Activated CD4-positive, alpha-beta T cell treated with anti-CD3 and anti-CD28 coated beads, Interleukin-2, amount 10 ng/mL, durations not matched to agents 7 days and 5 days (primary cell): ENCODE measurements around the gene SRMS. TPM values are rescaled to one million over a fixed set of nuclear protein-coding genes. Genes with fewer than 3 reads are reported as not detected.

Source experiments
- CTCF ChIA-PET: fragments of 350-600 bp; sonication (Branson Sonifier 250); formaldehyde crosslinking; loops from one replicate; lab custom pipeline; 2021; ENCODE audit warnings: antibody characterized with exemption; lab: Charles Lee
- POLR2A ChIA-PET: fragments of 350-600 bp; sonication (Branson Sonifier 250); formaldehyde crosslinking; loops from one replicate; lab custom pipeline; 2021; ENCODE audit warnings: antibody characterized with exemption; lab: Charles Lee
- DNase-seq: peaks from one replicate; pipeline ENCODE4 v3.0.0-alpha.2; 2020
- H3K27ac Mint-ChIP-seq: one replicate; pipeline ENCODE4 v1.8.0; 2021; ENCODE audit warnings: mild to moderate bottlenecking, moderate library complexity, mixed read lengths
- H3K27me3 Mint-ChIP-seq: one replicate; pipeline ENCODE4 v1.8.0; 2021; ENCODE audit warnings: mixed read lengths
- H3K36me3 Mint-ChIP-seq: one replicate; pipeline ENCODE4 v1.8.0; 2021; ENCODE audit warnings: low read depth, mixed read lengths
- H3K4me1 Mint-ChIP-seq: one replicate; pipeline ENCODE4 v1.8.0; 2021; ENCODE audit warnings: mixed read lengths
- H3K4me3 Mint-ChIP-seq: one replicate; pipeline ENCODE4 v1.8.0; 2021; ENCODE audit warnings: mild to moderate bottlenecking, moderate library complexity, mixed read lengths
- H3K9me3 Mint-ChIP-seq: one replicate; pipeline ENCODE4 v1.8.0; 2021; ENCODE audit warnings: mixed read lengths
- total RNA-seq, 2 experiments: library from RNA; stranded (reverse); gene quantifications; one replicate each; pipeline ENCODE4 v1.2.3, GENCODE V29; 2021

The SRMS gene, protein sequence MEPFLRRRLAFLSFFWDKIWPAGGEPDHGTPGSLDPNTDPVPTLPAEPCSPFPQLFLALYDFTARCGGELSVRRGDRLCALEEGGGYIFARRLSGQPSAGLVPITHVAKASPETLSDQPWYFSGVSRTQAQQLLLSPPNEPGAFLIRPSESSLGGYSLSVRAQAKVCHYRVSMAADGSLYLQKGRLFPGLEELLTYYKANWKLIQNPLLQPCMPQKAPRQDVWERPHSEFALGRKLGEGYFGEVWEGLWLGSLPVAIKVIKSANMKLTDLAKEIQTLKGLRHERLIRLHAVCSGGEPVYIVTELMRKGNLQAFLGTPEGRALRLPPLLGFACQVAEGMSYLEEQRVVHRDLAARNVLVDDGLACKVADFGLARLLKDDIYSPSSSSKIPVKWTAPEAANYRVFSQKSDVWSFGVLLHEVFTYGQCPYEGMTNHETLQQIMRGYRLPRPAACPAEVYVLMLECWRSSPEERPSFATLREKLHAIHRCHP
- total RNA-seq, result not detected

DNA sequence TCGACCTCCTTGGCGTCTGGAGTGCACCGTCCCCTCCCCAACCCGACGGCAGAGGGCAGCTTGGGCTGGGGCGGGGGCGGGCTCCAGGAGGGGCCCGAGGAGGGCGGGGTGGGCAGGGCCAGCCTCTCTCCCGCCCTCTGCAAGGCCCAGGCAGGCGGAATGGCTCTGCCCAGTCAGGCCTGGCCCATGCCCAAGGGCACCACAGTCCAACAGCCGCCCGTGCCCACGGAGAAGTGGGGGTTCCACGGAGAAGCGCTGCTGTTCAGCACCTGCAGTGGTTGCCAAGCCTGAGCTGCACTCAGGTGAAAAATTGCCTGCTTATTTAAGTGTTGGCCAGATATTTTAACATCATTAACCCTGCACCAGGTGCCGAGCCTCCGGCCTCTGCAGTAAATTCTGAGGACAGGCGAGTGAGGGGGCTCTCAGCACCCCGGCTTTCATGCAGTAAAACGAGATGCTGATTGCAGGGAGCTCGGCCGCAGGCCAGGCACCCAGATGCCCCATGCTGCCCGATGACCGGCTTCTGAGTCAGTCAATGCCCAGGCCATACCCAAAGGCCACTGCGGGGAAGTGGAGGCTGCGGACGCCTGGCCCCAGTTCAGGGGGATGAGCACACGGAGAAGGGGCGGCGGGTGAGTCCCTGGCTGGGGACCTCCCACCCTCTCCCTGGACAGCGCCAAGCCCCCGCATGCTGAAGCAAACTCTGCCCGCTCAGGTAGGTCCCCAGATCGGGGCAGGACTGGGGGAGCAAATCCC lies at the start of gene SRMS:
SRMS (minus strand) TSS at position 25 of the 756 bp plus-strand sequence. CDS start 286 bp downstream, outside the sequence.
- peaks cover 10% of the 10 kb centered on the region for H3K4me1 Mint-ChIP-seq
- H3K9me3 Mint-ChIP-seq, result no peaks in the 10 kb centered on the region
- H3K27me3 Mint-ChIP-seq, result peaks cover 14% of the 10 kb centered on the region
- H3K36me3 Mint-ChIP-seq, result no peaks in the 10 kb centered on the region
- ChIA-PET CTCF (interaction anchor here (2.5 kb wide), 1 partner anchor 20 kb away, joined by 7 read pairs; no protein-coding TSS in a partner anchor), POLR2A (no interaction called here)
- no peak for DNase-seq
- H3K4me3 Mint-ChIP-seq, result no peak within 1 kb of the TSS
- no peak within 1 kb of the TSS for H3K27ac Mint-ChIP-seq

GRCh38 chr20:63596423-63596822 lies 48.9 kb upstream of the SRMS start:
- ChIA-PET CTCF (interaction anchor here (1.2 kb wide), 1 partner anchor 10 kb away, joined by 3 read pairs; no protein-coding TSS in a partner anchor), POLR2A (no interaction called here)
- DNase-seq, result no peak
- H3K27me3 Mint-ChIP-seq, result no peaks in the 10 kb centered on the region
- peaks cover 41% of the 10 kb centered on the region for H3K36me3 Mint-ChIP-seq
- no peak overlapping the region for H3K27ac Mint-ChIP-seq
- no peaks in the 10 kb centered on the region for H3K9me3 Mint-ChIP-seq
- no peaks in the 10 kb centered on the region for H3K4me1 Mint-ChIP-seq
- H3K4me3 Mint-ChIP-seq, result no peak overlapping the region

DNA sequence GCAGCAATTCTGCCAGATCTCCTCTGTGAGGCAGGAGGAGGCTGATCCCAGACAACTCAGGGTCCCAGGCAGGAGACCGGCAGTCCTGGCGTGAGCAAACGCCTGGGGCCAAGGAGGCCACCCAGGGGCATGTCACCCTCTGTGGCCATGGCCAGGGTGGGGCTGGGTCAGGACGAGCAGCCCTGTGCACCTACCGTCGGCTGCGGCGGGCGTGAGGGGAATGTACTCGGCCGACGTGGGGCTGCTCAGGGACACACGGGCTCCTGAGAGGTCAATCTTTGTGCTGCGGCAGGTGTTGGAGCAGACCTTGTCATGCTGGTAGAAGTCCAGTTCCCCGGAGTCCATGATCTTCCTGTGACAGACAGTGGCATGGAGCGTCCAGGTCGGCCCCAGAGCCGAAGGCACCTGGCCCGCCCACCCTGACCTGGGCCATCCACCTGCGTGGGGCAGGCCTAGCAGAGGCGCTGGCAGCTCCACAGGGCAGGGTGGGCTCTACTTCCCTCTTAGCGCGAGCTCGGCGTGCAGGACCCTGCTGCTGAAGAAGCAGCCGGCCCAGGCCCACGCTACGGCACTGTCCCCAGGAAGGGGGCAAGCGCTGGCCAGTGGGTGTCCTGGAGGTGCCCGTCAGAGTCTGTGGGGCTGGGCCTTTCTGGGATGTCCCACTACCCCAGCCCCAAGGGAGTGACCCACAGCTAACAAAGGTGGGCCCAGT lies 48.0 kb upstream of the SRMS start:
- no peaks in the 10 kb centered on the region for H3K27me3 Mint-ChIP-seq
- no peaks in the 10 kb centered on the region for H3K9me3 Mint-ChIP-seq
- no peak for DNase-seq
- ChIA-PET CTCF (interaction anchor here (1.2 kb wide), 1 partner anchor 9 kb away, joined by 3 read pairs; no protein-coding TSS in a partner anchor), POLR2A (no interaction called here)
- H3K27ac Mint-ChIP-seq, result no peak overlapping the region
- H3K4me3 Mint-ChIP-seq, result no peak overlapping the region
- H3K4me1 Mint-ChIP-seq, result no peaks in the 10 kb centered on the region
- peaks cover 41% of the 10 kb centered on the region for H3K36me3 Mint-ChIP-seq

DNA sequence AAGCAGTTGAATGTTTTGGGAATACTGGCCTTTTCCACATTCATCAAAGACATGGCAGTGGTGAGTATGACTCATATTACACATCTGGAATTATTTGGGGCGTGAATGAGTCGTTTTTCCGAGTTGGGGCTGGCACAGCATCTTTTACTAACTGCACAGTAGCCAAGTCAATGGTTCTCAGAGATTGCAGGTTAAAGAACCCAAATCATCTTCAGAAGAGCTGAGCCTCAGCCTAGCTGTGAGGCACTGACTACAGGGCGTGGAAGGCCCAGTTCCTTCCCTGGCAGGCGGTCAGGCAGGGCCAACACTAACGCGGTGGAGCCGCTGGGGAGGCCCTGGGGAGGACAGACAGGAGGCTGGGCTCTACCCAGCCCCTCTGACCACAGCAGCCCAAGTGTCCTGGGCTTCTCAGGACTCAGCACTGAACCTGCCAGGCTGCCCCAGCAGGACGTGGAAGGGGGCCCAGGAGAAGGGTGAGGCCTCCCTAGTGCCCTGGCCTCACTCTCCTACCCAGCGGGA lies 46.6 kb upstream of the SRMS start:
- no peak overlapping the region for H3K27ac Mint-ChIP-seq
- no peak overlapping the region for H3K4me3 Mint-ChIP-seq
- H3K4me1 Mint-ChIP-seq, result no peaks in the 10 kb centered on the region

GRCh38 chr20:63592661-63593060 lies 45.1 kb upstream of the SRMS start:
- Mint-ChIP-seq H3K4me3 (no peak overlapping the region), H3K4me1 (peaks cover 7% of the 10 kb centered on the region), H3K27ac (no peak overlapping the region), H3K36me3 (peaks cover 31% of the 10 kb centered on the region), H3K27me3 (no peaks in the 10 kb centered on the region), H3K9me3 (no peaks in the 10 kb centered on the region)
- ChIA-PET CTCF (no interaction called here), POLR2A (no interaction called here)
- DNase-seq, result no peak

More for the DNA sequence above, 46.6 kb upstream of the SRMS start:
- Mint-ChIP-seq H3K36me3 (peaks cover 39% of the 10 kb centered on the region), H3K9me3 (no peaks in the 10 kb centered on the region), H3K27me3 (no peaks in the 10 kb centered on the region)
- POLR2A ChIA-PET, result no interaction called here
- DNase-seq, result no peak
- CTCF ChIA-PET, result interaction anchor here (1.7 kb wide), 1 partner anchor 9 kb away, joined by 5 read pairs; no protein-coding TSS in a partner anchor

DNA sequence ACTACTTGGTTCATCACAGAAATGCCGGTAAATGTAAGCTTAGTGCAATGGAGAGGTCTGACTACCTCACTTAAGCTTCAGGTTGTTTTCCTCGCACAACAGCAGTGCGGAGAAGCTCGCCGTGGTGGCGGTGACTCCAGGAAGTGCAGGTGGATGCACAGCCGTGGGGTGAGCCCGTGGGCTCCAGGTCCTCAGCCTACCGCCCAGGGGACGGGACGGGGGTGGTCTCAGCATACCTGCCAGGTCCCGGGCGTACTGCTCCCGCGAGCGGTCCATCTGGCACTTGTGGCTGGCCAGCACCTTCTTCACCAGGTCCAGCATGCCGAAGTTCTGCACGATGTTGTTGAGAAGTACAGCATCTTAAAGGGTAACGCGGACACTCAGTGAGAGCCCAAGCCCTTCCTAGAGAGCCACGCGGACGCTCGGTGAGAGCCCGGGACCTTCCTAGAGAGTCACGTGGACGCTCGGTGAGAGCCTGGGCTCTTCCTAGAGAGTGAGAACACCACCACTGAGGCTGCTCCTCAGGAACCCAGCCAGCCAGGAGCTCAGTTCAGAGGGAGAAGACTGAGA lies 44.3 kb upstream of the SRMS start:
- H3K27me3 Mint-ChIP-seq, result no peaks in the 10 kb centered on the region
- DNase-seq, result no peak
- no peaks in the 10 kb centered on the region for H3K9me3 Mint-ChIP-seq
- H3K36me3 Mint-ChIP-seq, result peaks cover 30% of the 10 kb centered on the region
- peaks cover 11% of the 10 kb centered on the region for H3K4me1 Mint-ChIP-seq
- H3K27ac Mint-ChIP-seq, result no peak overlapping the region
- H3K4me3 Mint-ChIP-seq, result no peak overlapping the region
- ChIA-PET POLR2A (no interaction called here), CTCF (no interaction called here)

DNA sequence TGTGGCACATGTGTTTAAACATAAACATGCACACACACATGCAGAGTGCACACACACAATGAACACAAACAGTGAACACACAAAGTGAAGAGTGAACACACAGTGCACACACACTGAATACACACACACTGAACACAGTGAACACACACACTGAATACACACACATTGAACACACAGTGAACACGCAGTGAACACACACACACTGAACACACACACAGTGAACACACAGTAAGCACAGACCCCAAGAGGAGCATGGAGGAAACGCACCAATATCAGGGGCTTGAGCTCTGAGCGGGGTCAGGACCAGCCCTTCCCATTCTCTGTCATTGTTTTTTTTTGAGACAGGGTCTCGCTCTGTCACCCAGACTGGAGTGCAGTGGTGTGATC lies 43.6 kb upstream of the SRMS start:
- POLR2A ChIA-PET, result no interaction called here
- Mint-ChIP-seq H3K27ac (no peak overlapping the region), H3K9me3 (no peaks in the 10 kb centered on the region), H3K27me3 (no peaks in the 10 kb centered on the region), H3K4me1 (peaks cover 11% of the 10 kb centered on the region), H3K4me3 (no peak overlapping the region), H3K36me3 (peaks cover 30% of the 10 kb centered on the region)
- CTCF ChIA-PET, result no interaction called here
- no peak for DNase-seq

DNA sequence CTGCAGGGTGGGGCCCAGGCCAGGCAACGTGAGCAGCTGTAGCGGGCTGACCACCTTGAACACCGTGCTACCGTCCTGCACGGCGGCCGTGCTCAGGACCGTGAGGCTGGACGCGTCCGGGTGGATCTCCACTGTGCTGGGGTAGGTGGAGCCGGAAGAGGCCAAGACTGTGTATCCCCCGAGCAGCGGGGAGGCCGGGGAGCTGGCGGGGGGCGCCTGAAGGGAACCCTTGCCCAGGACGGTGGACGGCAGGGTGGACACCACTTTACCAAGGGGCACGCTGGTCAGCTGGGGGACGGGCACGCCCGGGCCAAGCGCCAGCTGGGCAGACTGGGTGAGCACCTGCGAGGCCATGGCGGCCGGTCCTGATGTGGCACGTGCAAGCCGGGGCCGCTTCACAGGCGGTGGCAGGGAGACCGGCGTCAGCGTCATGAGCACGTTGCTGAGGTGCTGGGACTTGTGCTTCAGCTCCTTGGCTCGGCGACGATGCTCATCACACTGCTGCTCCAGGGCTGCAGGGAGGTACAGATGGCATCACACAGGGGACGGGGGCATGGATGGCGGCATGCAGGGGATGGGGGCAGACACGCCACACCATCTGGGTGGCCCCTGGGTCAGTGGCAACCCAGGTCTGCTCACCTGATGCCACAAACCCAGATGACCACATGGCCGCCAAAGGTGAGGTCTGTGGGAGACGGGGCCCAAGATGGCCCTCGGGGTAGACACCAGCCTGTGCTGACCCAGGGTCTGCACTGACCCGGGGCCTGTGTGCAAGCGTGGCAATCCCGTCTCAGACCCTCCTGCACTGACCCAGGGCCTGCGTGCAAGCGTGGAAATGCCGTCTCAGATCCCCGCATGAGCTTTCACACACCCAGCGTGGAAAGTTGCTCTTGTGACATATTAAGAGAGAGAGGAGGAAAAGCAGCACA lies 42.9 kb upstream of the SRMS start:
- H3K36me3 Mint-ChIP-seq, result peaks cover 28% of the 10 kb centered on the region
- ChIA-PET CTCF (interaction anchor here (1.0 kb wide), 1 partner anchor 53 kb away, joined by 4 read pairs; no protein-coding TSS in a partner anchor), POLR2A (no interaction called here)
- DNase-seq, result no peak
- no peaks in the 10 kb centered on the region for H3K27me3 Mint-ChIP-seq
- H3K4me3 Mint-ChIP-seq, result no peak overlapping the region
- H3K4me1 Mint-ChIP-seq, result peaks cover 11% of the 10 kb centered on the region
- no peaks in the 10 kb centered on the region for H3K9me3 Mint-ChIP-seq
- H3K27ac Mint-ChIP-seq, result no peak overlapping the region

DNA sequence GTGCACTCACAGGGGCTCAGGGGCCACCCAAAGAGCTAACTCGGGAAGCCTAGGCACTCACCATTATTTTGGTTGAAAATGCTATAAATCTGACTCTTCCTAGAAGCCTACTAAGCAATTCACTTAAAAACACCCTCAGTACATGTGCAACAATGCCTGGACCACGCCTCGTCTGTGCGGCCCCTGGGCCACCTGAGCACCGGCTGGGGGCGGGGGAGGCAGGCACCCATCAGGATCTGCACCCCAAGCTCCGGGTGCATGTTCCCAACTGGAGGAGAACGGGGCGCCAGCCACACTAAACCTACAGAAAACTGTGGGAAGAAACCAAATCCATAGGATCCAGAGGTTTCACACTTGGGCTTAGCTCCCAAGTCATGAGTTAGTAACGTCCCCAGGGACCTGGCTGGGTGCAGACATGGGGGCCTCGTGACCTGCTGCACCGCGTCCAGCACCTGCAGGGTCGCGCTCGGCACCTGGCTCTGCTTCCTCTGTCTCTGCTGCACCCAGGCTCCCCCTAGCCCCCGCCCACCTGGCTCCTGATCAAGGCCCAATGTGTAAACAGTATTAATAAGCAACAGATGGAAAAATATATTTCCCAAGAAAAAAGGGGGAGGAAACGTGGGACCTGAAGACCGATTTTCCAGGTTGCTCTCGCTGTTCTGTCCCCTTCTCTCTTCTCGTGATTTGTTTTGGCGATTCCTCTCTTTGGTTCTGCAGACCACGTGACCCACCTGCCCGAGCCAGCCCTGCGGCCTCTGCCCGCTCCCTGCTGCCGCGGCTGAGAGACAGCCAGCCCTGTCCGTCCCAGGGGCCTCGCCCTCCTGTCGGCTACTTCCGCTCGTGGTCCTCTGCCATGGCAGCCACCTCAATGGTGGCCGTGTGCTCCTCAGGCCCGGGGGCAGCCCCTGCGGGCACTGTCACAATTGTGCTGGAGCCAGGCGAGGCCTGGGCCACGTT lies 42.0 kb upstream of the SRMS start:
- no peak overlapping the region for H3K4me3 Mint-ChIP-seq
- DNase-seq, result no peak
- H3K9me3 Mint-ChIP-seq, result no peaks in the 10 kb centered on the region
- no peaks in the 10 kb centered on the region for H3K27me3 Mint-ChIP-seq
- peaks cover 11% of the 10 kb centered on the region for H3K4me1 Mint-ChIP-seq
- no peak overlapping the region for H3K27ac Mint-ChIP-seq
- H3K36me3 Mint-ChIP-seq, result peaks cover 22% of the 10 kb centered on the region
- CTCF ChIA-PET, result interaction anchor here (1.0 kb wide), 1 partner anchor 52 kb away, joined by 4 read pairs; no protein-coding TSS in a partner anchor
- POLR2A ChIA-PET, result no interaction called here

- Mint-ChIP-seq H3K27ac (no peak overlapping the region), H3K4me1 (peaks cover 11% of the 10 kb centered on the region), H3K4me3 (no peak overlapping the region), H3K36me3 (peaks cover 22% of the 10 kb centered on the region), H3K27me3 (peaks cover 5% of the 10 kb centered on the region), H3K9me3 (no peaks in the 10 kb centered on the region)
- CTCF ChIA-PET, result interaction anchor here (1.0 to 1.2 kb wide), 2 partner anchors 14 to 30 kb away, joined by 3 to 4 read pairs; partner anchors contain the start of gene HELZ2
- POLR2A ChIA-PET, result no interaction called here
- DNase-seq, result no peak
These were observed 41.1 kb upstream of the SRMS start for GRCh38 chr20:63588641-63589041.
